Kidney glomerular epithelial cell (primary cell): ENCODE data around the gene PABPC4L.
"Not testable (repeated sequence)": the region's sequence is repeated elsewhere in the genome, so short reads cannot be mapped to it uniquely, and the experiment has no call there.

Experiments used
- DNase-seq: peaks from one replicate; lab custom pipeline; 2025; lab: John Stamatoyannopoulos, UW

Gene PABPC4L

GRCh38 chr4:134201216-134202161 is at the start of gene PABPC4L:
Gene PABPC4L, minus strand, starts transcription at chr4:134201789. Its CDS starts 770 bp downstream, at chr4:134201019.
- no peak for DNase-seq

GRCh38 chr4:134251322-134251721 is 49.7 kb upstream of the PABPC4L start:
- no peak for DNase-seq

DNA sequence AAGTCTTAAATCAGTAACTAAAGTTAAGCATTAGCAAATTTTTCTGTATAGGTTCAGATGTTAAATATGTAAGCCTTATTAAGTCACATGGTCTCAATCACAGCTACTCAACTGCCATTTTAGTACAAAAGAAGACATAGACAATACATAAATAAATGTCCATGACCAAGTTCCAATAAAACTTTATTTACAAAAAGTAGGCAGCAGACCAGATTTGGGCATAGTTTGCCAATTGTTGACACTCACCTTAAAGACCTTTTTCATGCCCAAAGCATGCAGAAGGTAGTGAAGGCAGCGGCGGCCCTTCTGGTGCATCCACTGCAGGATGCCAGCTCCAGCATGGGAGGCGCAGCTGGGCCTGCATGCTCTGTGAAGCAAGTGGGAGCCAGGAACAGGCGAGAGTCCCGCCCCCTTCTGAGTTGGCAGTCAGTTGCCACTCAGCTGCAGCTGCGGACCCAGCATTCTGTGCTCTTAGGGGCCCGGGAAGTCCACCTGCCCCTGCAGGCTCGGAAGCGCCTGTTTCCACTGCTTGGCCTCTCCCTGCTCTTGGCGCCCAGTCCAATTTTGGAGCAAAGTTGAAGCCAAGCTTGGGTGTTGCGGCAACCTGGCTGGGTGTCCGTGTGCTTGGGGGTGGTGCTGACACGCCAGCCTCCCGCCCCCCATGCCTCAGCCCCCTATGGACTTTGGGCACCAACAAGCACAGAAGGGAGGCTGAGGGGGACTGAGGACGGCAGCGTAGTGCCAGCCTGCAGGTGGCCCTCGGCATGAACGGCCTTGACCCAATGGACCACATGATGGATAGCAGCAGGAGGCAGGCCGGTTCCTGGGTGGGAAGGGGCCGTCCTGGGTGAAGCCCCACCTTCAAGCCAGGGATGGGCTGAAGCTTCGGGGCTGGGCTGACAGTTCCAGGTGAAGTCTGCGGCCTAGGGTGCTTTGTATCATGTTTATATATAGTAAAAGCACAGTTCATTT is 42.4 kb upstream of the PABPC4L start:
- DNase-seq: no peak

GRCh38 chr4:134219043-134219442 is 17.5 kb upstream of the PABPC4L start:
- no peak for DNase-seq

DNA sequence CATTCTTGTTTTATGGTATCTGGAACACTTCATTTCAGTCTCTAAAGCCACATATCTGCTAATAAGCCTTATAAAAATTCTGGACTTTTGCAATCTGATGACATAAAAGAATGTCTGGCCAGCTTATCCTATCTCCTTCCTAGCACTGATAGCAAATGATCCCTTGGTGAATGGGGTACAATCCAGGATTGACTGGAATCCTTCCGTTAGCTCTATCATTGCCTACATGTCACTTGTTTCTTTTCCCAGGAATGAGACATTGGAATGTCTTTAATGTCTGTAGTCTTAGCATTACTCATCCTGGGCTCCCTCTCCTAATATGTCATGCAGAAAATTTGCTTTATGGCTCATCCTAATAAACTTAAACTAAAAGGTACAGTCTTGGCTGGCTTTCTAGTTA is 14.8 kb upstream of the PABPC4L start:
- DNase-seq: peak; percentile 77

GRCh38 chr4:134215620-134216344 is 14.2 kb upstream of the PABPC4L start:
- no peak for DNase-seq

DNA sequence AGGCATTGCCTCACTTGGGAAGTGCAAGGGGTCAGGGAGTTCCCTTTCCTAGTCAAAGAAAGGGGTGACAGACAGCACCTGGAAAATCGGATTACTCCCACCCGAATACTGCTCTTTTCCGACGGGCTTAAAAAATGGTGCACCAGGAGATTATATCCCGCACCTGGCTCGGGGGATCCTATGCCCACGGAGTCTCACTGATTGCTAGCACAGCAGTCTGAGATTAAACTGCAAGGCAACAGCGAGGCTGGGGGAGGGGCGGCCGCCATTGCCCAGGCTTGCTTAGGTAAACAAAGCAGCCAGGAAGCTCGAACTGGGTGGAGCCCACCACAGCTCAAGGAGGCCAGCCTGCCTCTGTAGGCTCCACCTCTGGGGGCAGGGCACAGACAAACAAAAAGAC is 6.4 kb upstream of the PABPC4L start:
- DNase-seq: not testable (repeated sequence)

GRCh38 chr4:134202166-134202956 is 772 bp upstream of the PABPC4L start:
- DNase-seq: no peak

DNA sequence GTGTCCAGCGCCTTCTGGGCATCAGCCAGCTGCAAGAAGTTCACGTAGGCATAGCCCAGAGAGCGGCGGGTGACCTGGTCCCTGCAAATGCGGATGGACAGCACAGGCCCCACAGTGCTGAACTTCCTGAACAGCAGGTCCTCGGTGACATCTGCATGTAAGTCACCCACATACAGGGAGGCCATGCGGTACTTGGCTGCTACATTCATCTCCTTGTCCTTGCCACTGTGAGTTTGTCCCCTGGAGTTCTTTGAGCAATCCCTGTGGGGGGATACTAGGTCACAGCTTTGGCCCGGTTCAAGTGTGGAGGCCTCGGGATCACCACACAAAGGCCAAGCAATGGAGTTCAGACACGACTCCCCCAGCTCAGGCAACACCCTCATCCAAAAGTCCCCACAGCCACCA is 776 bp downstream of the PABPC4L start:
- no peak for DNase-seq

DNA sequence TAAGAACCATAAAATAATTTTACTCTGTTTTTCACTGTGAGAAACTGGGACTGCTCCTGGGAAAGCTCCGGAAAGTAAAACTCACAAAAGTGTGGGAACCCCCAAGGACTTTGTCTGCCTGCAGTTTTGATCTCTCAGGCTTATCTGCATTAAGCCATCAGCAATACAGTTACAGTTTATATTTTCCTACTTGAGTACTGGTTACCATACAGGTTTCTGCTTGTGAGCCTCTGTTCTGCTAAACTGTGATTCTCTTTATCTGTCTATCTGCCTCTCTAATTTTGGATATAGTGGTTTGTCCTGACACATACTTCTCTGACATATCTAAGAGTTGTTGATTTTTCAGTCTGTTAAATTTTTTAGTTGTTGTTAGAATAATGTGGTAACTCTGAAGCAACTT is 11.6 kb downstream of the PABPC4L start:
- DNase-seq: no peak

GRCh38 chr4:134189480-134189879 is 12.1 kb downstream of the PABPC4L start:
- no peak for DNase-seq

DNA sequence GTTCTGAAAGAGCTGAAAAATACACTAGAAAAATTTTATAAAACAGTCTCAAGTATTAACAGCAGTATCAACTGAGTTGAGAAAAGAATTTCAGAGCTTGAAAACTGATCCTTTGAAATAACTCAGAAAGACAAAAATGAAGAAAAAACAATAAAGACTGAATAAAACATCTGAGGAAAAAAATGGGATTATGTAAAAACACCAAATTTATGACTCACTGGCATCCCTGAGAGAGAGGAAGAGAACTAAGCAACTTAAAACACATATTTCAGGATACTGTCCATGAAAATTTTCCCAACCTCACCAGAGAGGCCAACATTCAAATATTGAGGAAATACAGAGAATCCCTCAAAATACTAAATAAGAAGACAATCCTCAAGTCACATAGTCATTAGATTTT is 22.9 kb downstream of the PABPC4L start:
- DNase-seq: no peak

- DNase-seq: no peak
Observed at GRCh38 chr4:134174271-134174670, 27.3 kb downstream of the PABPC4L start.

DNA sequence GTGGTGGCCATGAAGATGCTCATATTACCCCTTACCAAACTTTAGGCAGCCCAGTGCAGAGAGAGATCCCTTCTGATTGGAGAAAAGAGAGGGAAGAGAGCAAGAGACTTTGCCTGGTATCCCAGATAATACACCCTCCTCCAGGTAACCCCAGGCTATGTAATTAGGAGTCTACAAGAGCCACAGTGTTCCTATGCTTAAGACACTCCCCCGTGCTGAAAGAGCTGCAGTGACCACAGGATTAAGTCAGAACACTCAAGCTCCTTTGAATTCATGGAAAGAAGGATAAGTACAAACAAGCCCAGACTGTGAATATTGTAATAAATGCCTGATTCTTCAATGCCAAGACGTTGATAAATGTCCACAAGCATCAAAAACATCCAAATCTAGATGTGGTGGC is 41.4 kb downstream of the PABPC4L start:
- DNase-seq: no peak

- DNase-seq: no peak
Observed at GRCh38 chr4:134154097-134154496, 47.5 kb downstream of the PABPC4L start.

GRCh38 chr4:134147941-134148340 is 53.6 kb downstream of the PABPC4L start:
- no peak for DNase-seq
